ENCODE results near the gene MRPS22. TPM values are rescaled to one million over a fixed set of nuclear protein-coding genes. Genes with fewer than 3 reads are reported as not detected.
"Not testable (repeated sequence)": the region's sequence is repeated elsewhere in the genome, so short reads cannot be mapped to it uniquely, and the experiment has no call there.

The MRPS22 gene
- polyA plus RNA-seq, 3 donors: 19.2 to 43.2 (median 39.0) TPM

DNA sequence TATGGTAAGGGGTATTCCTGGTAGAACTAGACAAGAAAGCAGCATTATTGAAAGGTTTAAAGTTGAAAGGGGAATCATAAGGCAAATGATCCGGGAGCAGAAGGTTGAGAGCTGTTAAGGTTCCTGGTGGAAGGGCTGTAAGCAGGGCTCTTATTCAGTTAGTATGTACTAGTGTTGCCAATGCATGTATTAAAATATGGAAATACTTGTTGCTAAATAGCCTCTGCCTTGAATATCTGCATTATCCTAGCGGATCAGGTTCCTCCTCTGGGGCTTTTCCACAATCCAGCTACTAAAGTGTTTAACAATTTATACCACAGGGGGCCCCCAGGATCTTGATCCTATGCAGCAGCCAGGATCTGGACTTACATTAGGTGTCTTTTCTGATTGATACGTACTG lies 52.9 kb downstream of the MRPS22 start:
- H3K27me3 ChIP-seq (ENCODE audit: control insufficient read depth in 2 of 2, insufficient read depth in 2 of 2, low read length in 2 of 2): no peaks in the 10 kb centered on the region
- H3K4me2 ChIP-seq (replicated peaks; ENCODE audit: extremely low read depth, low read length, poor library complexity, severe bottlenecking): no peak overlapping the region
- Mint-ChIP-seq H3K36me3 (peaks cover 3 to 6% of the 10 kb centered on the region in 2 donors), H3K9me3 (peaks cover 0 to 8% (median 2%) of the 10 kb centered on the region in 7 donors), H3K27me3 (ENCODE audit: low read depth in 3 of 3) (peaks cover 0 to 1% (median 0%) of the 10 kb centered on the region in 3 donors), H3K4me1 (peaks cover 6% of the 10 kb centered on the region), H3K27ac (no peak overlapping the region), H3K4me3 (no peak overlapping the region)
- no peaks in the 10 kb centered on the region for H3K36me3 ChIP-seq (replicated peaks in 1 of 2; ENCODE audit: control insufficient read depth in 1 of 2, insufficient read depth in 2 of 2, low read length in 2 of 2)
- intact Hi-C loops (cut with micrococcal nuclease): no loop called here
- H3K4me3 ChIP-seq (replicated peaks in 1 of 3; ENCODE audit: low read depth in 2 of 3, low read length in 3 of 3): no peak overlapping the region
- no peaks in the 10 kb centered on the region for H3K9me3 ChIP-seq (replicated peaks in 1 of 2; ENCODE audit: control insufficient read depth in 1 of 2, insufficient read depth in 1 of 2, low read length in 2 of 2)
- H3K79me2 ChIP-seq (ENCODE audit: insufficient read depth, low read length): no peaks in the 10 kb centered on the region
- no peak for DNase-seq
- 100% methylated on average over 1 of the region's 3 CpGs for WGBS (ENCODE audit: insufficient coverage)
- no peak overlapping the region for H3K27ac ChIP-seq (ENCODE audit: low read depth in 1 of 2, low read length in 2 of 2)
- H4K20me1 ChIP-seq (ENCODE audit: insufficient read depth, low read length): no peaks in the 10 kb centered on the region
- H3K4me1 ChIP-seq (ENCODE audit: control insufficient read depth in 1 of 2, insufficient read depth in 2 of 2, low read length in 2 of 2): no peaks in the 10 kb centered on the region
- no peak overlapping the region for H3K9ac ChIP-seq (ENCODE audit: insufficient read depth, low read length, poor library complexity, severe bottlenecking)
- H2AFZ ChIP-seq (ENCODE audit: insufficient read depth, low read depth, low read length, poor library complexity, severe bottlenecking): no peak overlapping the region
- TF ChIP-seq, protein P1, sequence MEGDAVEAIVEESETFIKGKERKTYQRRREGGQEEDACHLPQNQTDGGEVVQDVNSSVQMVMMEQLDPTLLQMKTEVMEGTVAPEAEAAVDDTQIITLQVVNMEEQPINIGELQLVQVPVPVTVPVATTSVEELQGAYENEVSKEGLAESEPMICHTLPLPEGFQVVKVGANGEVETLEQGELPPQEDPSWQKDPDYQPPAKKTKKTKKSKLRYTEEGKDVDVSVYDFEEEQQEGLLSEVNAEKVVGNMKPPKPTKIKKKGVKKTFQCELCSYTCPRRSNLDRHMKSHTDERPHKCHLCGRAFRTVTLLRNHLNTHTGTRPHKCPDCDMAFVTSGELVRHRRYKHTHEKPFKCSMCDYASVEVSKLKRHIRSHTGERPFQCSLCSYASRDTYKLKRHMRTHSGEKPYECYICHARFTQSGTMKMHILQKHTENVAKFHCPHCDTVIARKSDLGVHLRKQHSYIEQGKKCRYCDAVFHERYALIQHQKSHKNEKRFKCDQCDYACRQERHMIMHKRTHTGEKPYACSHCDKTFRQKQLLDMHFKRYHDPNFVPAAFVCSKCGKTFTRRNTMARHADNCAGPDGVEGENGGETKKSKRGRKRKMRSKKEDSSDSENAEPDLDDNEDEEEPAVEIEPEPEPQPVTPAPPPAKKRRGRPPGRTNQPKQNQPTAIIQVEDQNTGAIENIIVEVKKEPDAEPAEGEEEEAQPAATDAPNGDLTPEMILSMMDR (IDR thresholded peaks at IDR 0.05): no peak

DNA sequence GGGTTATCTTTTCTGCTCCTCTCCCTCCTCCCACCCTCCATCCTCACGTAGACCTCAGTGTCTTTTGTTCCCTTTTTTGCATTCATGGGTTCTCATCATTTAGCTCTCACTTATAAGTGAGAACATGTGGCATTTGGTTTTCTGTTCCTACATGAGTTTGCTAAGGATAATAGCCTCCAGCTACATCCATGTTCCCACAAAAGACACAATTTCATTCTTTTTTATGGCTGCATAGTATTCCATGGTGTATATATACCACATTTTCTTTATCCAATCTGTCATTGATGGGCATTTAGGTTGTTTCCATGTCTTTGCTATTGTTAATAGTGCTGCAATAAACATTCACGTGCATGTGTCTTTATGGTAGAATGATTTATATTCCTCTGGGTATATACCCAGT lies 57.3 kb downstream of the MRPS22 start:
- H3K36me3 Mint-ChIP-seq: peaks cover 3 to 11% of the 10 kb centered on the region in 2 donors
- H3K79me2 ChIP-seq (ENCODE audit: insufficient read depth, low read length); H2AFZ ChIP-seq (ENCODE audit: insufficient read depth, low read depth, low read length, poor library complexity, severe bottlenecking); H3K36me3 ChIP-seq (replicated peaks in 1 of 2; ENCODE audit: control insufficient read depth in 1 of 2, insufficient read depth in 2 of 2, low read length in 2 of 2); H3K4me3 ChIP-seq (replicated peaks in 1 of 3; ENCODE audit: low read depth in 2 of 3, low read length in 3 of 3); H3K4me2 ChIP-seq (replicated peaks; ENCODE audit: extremely low read depth, low read length, poor library complexity, severe bottlenecking); H3K4me3 Mint-ChIP-seq; DNase-seq; H3K27me3 Mint-ChIP-seq (ENCODE audit: low read depth in 3 of 3); H3K27ac ChIP-seq (ENCODE audit: low read depth in 1 of 2, low read length in 2 of 2); H3K9ac ChIP-seq (ENCODE audit: insufficient read depth, low read length, poor library complexity, severe bottlenecking); H3K4me1 Mint-ChIP-seq; H3K27me3 ChIP-seq (ENCODE audit: control insufficient read depth in 2 of 2, insufficient read depth in 2 of 2, low read length in 2 of 2); H4K20me1 ChIP-seq (ENCODE audit: insufficient read depth, low read length); H3K4me1 ChIP-seq (ENCODE audit: control insufficient read depth in 1 of 2, insufficient read depth in 2 of 2, low read length in 2 of 2); H3K27ac Mint-ChIP-seq; intact Hi-C loops (cut with micrococcal nuclease): not testable (repeated sequence)
- H3K9me3 Mint-ChIP-seq: peaks cover 20 to 47% (median 40%) of the 10 kb centered on the region in 7 donors
- H3K9me3 ChIP-seq (replicated peaks in 1 of 2; ENCODE audit: control insufficient read depth in 1 of 2, insufficient read depth in 1 of 2, low read length in 2 of 2): peaks cover 12 to 19% of the 10 kb centered on the region in 2 donors
- no CpG with 5 or more reads among the region's 2 CpGs for WGBS (ENCODE audit: insufficient coverage)

Small RNA genes within 50 kb of the gene (small RNA-seq; reads per million reads assigned to genes)
- gene RF00026 (ENCODE audit: insufficient read length, low read depth): not detected

Other genes with a start within 250 kb of the MRPS22 start
- 10 to 100 TPM; 22.6 to 95.6 (median 76.9) TPM for gene COPB2, start 45.6 kb downstream of the MRPS22 start, polyA plus RNA-seq
- not detected for gene RBP2, start 132.5 kb downstream of the MRPS22 start, polyA plus RNA-seq
- gene RBP1, start 195.7 kb downstream of the MRPS22 start, polyA plus RNA-seq: not detected

All from CD14-positive monocyte (primary cell).